ENCODE results near the gene FUT8.
A peak's percentile ranks its signal among the peaks of the same experiment; 100 is the strongest.
"Not testable (repeated sequence)": the region's sequence is repeated elsewhere in the genome, so short reads cannot be mapped to it uniquely, and the experiment has no call there.

Gene FUT8

GRCh38 chr14:65453807-65454480, 41.4 kb downstream of the FUT8 start:
- DNase-seq (ENCODE audit: low read depth) = no peak

- no peak for DNase-seq (ENCODE audit: low read depth)
Measured at GRCh38 chr14:65456247-65456646, 43.7 kb downstream of the FUT8 start.

- no peak for DNase-seq (ENCODE audit: low read depth)
Measured at GRCh38 chr14:65461730-65462129, 49.2 kb downstream of the FUT8 start.

- DNase-seq (ENCODE audit: low read depth) = no peak
Measured at GRCh38 chr14:65462411-65462810, 49.9 kb downstream of the FUT8 start.

DNA sequence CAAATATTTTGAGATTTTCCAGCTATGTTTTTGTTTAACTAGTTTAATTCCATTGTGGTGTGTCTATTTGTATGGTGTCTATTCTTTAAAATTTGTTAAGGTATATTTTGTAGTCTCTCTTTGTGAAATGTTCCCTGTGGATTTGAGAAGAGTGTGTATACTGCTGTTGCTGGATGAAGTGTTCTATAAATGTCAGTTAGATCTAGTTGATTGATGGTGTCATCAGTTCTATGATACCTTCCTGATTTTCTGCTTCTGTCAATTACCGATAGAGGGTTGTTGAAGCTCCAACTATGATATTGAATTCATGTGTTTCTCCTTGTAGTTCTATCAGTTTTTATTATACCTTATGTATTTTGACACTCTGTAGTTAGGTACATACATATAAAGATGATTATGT, 53.1 kb downstream of the FUT8 start:
- DNase-seq (ENCODE audit: low read depth) = no peak

DNA sequence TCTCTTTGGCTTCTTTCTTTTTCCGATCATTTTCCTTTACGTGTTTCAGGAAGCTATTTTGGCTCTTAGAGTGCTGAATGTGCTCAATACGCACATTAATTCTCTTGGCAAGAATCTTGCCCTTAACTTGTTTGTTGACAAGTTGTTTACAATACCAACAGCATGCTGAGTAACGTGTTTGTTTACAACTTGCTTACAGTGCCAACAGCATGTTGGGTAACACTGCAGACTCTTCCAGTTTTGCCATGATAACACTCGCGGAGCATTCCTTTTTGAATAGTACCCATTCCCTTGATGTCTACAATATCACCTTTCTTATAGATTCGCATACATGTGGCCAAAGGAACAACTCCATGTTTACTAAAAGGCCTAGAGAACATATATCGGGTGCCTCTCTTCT, 55.4 kb downstream of the FUT8 start:
- DNase-seq (ENCODE audit: low read depth) = not testable (repeated sequence)

- DNase-seq (ENCODE audit: low read depth) = no peak
Measured at GRCh38 chr14:65469903-65470302, 57.4 kb downstream of the FUT8 start.

DNA sequence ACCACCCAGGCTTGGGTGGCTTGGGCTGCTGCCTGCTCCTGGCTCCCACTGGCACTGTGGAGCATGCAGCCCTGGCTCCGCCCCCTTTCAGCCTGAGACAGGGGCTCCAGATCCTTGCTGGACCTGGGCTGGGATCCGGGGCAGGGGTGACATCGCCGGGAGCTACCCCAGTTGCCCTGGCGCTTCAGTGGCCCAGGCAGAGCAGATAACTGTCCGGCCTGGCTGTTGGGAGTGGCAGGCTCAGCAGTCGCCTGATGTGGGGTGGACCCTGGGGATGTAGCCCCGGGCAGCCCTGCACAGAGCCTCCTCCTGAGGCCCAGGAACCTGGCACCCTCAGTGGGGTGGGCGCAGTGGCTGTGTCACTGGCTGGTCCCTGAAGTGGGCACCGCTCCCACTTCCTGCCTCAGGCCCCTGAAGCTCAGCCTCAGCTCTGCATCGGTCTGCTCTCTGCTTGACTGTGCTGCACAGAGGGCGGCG, 57.9 kb downstream of the FUT8 start:
- DNase-seq (ENCODE audit: low read depth) = no peak

- DNase-seq (ENCODE audit: low read depth) = no peak
Measured at GRCh38 chr14:65471038-65471878, 58.7 kb downstream of the FUT8 start.

GRCh38 chr14:65472189-65472588, 59.7 kb downstream of the FUT8 start:
- no peak for DNase-seq (ENCODE audit: low read depth)

GRCh38 chr14:65476273-65476941, 63.9 kb downstream of the FUT8 start:
- no peak for DNase-seq (ENCODE audit: low read depth)

- DNase-seq (ENCODE audit: low read depth) = no peak
Measured at GRCh38 chr14:65476942-65477318, 64.4 kb downstream of the FUT8 start.

DNA sequence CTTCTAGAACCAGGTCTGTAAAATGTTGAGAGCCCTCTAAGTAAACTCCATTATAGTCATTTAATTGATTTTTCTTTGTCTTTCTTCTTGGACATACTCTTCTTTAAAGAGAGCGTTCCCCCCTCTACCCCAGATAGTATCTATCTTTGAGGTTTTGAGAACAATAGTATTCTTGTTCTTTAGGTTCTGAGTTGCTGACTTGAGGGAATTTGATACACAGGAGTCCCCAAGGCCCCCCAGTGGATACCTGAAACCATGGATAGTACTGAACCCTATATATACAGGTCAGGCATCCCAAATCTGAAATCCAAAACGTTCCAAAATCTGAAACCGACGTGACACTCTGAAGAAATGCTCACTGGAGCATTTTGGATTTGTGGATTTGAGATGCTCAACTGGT, 65.5 kb downstream of the FUT8 start:
- DNase-seq (ENCODE audit: low read depth) = no peak

DNA sequence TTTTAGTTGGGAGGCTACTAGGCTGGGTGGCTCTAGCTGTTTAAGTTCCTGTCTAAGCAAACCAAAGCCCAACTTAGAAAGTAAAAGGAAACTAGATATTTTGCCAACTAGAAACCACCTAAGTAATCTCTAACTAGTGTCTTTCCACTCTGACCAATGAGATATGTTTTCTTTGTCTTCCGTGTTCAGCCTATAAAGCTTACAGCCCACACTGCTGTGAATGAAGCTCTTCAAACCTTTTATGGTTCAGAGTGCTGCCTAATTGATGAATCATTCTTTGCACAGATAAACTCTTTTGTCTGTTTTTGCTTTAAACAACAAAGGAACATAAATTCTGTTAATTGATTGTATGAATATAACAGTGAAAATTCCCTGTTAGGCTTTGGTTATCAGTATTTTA, 66.1 kb downstream of the FUT8 start:
- peak; percentile 47 for DNase-seq (ENCODE audit: low read depth)

DNA sequence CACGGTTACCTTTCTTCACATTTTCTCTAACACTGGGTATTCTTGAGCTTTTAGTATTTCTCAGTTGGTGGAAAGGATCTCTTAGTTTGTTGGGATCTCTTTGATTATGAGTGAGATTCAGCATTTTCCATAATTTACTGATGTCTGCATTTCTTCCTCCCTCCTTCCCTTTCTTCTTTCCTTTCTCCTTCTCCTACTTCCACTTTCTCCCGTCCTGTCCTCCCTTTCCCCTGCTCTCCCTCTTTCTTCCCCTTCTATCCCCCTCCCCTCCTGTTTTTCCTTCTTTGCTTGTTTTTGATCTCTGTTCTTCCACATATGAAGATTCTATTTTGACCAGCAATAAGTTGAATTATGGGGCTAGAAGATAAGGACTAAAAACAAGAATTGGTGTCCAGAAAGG, 66.9 kb downstream of the FUT8 start:
- no peak for DNase-seq (ENCODE audit: low read depth)

DNA sequence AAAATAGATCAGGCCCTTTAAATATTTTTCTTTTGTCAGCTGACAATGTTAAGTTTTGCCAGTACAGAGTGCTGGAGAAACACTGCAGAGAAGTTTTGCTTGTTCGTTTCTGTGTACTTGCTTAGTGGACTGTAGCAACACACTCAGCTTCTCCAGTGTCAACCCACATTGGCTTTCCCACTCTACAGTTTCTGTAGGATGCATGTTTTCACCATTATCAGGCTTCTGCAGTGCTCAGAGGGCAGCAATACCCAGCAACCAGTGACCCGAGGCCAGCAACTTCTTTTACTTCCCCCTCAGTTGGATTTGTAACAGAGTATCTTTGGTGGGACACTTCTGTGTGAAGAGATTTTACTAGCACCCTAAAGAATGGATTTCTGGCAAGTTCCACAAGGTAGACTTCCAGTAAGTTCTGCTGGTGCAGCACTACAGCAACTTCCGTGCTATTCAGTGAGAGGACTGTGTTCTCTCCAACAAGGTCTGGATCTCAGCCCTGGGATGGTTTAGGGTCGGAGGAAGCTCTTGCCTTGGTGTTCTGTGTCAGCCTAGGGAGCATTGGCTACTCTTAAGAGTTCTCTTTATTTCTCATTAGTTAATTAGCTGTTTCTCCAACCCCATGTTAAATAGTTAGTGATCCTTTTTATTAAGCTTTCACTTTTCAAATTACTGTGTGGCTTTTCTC, 70.4 kb downstream of the FUT8 start:
- no peak for DNase-seq (ENCODE audit: low read depth)

GRCh38 chr14:65483647-65484046, 71.1 kb downstream of the FUT8 start:
- no peak for DNase-seq (ENCODE audit: low read depth)

DNA sequence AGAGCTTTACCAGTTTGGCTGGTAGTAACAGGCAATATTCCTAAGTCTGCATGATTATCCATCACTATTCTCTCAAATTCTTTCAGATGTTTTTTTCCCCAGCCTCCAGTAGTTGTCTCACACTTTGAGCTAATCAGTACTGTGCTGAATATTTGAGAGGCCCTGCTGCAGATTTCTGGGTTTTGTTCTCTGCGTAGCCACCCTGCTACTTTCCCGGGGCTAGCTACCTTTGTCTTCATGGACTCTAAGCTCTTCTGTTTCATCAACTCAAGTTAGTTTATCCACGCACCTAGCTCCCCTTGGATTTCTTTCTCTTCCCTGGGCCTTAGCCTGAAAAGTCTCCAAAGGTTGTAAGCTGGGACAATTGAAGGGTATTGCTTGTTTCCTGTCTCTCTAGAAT, 73.0 kb downstream of the FUT8 start:
- DNase-seq (ENCODE audit: low read depth) = no peak

DNA sequence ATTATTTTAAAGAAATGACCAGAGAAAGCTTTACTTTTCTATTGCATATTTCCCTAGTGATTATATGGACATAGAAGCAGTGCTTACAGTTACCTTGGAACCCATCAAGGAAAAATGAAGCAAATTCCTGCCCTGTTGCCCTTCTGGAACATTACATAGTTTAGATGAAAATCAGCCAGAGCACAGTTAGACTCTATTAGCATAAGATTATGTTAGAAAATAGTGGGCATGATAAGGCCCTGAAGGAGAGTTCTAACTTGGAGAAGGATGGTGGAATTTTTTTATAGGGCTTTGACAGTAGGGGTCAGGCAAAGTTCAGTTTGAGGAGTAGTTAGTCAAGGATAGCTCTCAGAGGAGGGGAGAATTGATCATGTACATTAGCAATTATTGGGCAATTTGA, 74.3 kb downstream of the FUT8 start:
- no peak for DNase-seq (ENCODE audit: low read depth)

DNA sequence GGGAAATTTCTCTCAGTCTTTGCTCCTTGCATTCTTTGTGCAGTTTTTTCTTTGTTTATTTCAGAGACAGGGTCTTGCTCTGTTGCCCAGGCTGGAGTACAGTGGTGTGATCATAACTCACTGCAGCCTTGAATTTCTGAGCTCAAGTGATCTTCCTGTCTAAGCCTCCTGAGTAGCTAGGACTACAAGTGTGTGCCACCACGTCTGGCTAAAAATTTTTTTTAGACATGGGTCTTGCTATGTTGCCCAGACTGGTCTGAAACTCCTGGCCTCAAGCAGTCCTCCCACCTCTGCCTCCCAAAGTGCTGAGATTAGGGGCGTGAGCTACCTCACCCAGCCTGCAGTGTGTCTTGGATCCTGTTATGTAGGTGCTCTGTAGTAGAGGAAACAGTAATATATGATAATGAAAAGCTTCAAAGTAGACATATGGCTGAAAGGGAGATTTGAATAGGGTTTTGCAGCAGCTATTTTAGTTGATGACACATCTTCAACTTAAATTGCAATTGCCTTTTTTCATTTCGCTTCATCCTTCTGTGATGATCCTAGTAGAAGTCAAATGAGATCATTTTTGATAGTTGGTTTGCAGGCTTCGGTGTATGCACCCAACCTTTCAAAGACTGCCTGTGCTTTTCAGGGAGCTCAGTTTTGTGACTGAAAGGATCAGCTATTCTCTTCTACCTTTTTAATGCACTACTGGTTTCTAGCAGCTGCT, 75.4 kb downstream of the FUT8 start:
- DNase-seq (ENCODE audit: low read depth) = no peak

- no peak for DNase-seq (ENCODE audit: low read depth)
Measured at GRCh38 chr14:65491274-65491673, 78.7 kb downstream of the FUT8 start.

- no peak for DNase-seq (ENCODE audit: low read depth)
Measured at GRCh38 chr14:65492266-65492665, 79.7 kb downstream of the FUT8 start.

Data from GM04503 (cell line).